SU-DHL-6 (cell line): ENCODE data around the gene TEX38.
"Not testable (repeated sequence)": the region's sequence is repeated elsewhere in the genome, so short reads cannot be mapped to it uniquely, and the experiment has no call there.

ENCODE experiments used
- EZH2phosphoT487 ChIP-seq: fragments of 200-600 bp; sonication (generic), shearing (Covaris generic); conservative IDR thresholded peaks from 2 replicates; pipeline ENCODE4 v1.6.1; 2018; ENCODE audit warnings: mild to moderate bottlenecking, antibody characterized with exemption, low read length, moderate library complexity, mixed read lengths
- TF ChIP-seq, protein P1 (sequence below): fragments of 200-600 bp; sonication (generic); IDR thresholded peaks from one replicate; pipeline ENCODE4 v1.5.1; 2017; ENCODE audit warnings: antibody characterized with exemption, mild to moderate bottlenecking, low read length, moderate library complexity; ENCODE audit not compliant: insufficient read depth, poor library complexity, severe bottlenecking

DNA sequence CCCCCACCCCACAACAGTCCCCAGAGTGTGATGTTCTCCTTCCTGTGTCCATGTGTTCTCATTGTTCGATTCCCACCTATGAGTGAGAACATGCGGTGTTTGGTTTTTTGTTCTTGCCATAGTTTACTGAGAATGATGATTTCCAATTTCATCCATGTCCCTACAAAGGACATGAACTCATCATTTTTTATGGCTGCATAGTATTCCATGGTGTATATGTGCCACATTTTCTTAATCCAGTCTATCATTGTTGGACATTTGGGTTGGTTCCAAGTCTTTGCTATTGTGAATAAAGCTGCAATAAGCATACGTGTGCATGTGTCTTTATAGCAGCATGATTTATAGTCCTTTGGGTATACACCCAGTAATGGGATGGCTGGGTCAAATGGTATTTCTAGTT, 20.5 kb upstream of the TEX38 start:
- TF ChIP-seq, protein P1, sequence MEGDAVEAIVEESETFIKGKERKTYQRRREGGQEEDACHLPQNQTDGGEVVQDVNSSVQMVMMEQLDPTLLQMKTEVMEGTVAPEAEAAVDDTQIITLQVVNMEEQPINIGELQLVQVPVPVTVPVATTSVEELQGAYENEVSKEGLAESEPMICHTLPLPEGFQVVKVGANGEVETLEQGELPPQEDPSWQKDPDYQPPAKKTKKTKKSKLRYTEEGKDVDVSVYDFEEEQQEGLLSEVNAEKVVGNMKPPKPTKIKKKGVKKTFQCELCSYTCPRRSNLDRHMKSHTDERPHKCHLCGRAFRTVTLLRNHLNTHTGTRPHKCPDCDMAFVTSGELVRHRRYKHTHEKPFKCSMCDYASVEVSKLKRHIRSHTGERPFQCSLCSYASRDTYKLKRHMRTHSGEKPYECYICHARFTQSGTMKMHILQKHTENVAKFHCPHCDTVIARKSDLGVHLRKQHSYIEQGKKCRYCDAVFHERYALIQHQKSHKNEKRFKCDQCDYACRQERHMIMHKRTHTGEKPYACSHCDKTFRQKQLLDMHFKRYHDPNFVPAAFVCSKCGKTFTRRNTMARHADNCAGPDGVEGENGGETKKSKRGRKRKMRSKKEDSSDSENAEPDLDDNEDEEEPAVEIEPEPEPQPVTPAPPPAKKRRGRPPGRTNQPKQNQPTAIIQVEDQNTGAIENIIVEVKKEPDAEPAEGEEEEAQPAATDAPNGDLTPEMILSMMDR = not testable (repeated sequence)
- TF ChIP-seq EZH2phosphoT487 = not testable (repeated sequence)
